GM19239 (cell line): ENCODE data around the gene TBC1D20.
"Not testable (repeated sequence)": the region's sequence is repeated elsewhere in the genome, so short reads cannot be mapped to it uniquely, and the experiment has no call there.

ENCODE experiments used
- DNase-seq: peaks from one replicate; pipeline ENCODE4 v3.0.0; 2011; ENCODE audit warnings: low spot score; ENCODE audit not compliant: insufficient read length
- FAIRE-seq: peaks from 2 replicates; lab custom pipeline; 2011; peaks lifted over from hg19 to GRCh38; lab: Jason Lieb, UNC

TBC1D20 gene

DNA sequence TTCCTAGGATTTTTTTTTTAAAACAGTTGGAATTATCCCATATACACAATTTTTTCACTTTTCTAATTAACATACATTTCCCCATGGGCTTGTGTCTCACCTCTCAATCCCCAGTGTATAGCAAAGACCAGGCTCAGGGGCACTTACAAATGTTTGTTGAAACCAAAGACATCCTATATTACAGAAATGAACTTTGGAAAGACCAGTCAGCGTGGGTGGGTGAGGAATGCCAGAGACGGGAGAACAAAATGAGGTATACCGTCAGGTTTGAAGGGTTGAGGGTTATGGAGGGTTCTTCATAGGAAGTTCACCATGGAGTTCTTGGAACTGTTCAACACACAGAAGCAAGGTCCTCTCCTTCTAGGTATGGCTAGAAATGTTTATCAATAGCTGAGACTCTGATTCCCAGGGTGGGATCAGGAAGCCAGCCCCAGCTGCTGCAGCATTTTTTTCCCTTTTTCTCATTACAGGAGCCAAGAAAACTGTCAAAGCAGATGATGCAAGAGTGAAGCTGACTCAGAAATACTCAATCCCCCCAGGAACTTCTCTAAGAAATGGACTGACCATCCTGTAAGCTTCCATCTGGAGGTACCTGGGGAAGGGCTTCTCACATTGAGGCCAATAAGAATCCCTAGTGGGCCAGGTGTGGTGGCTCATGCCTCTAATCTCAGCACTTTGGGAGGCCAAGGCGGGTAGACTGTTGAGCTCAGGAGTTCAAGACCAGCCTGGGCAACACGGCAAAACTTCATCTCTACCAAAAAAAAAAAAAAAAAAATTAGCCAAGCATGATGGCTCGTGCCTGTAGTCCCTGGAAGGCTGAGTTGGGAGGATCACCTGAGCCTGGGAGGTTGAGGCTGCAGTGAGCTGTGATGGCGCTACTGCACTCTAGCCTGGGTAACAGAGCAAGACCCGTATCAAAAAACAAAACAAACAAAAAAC, 15.9 kb upstream of the TBC1D20 start:
- FAIRE-seq (no peak), DNase-seq (no peak)

GRCh38 chr20:476561-477249, 14.4 kb upstream of the TBC1D20 start:
- DNase-seq, FAIRE-seq: not testable (repeated sequence)

- FAIRE-seq (no peak), DNase-seq (no peak)
Measured at GRCh38 chr20:475463-476357, 13.4 kb upstream of the TBC1D20 start.

- FAIRE-seq (no peak), DNase-seq (no peak)
Measured at GRCh38 chr20:474581-474980, 12.2 kb upstream of the TBC1D20 start.

DNA sequence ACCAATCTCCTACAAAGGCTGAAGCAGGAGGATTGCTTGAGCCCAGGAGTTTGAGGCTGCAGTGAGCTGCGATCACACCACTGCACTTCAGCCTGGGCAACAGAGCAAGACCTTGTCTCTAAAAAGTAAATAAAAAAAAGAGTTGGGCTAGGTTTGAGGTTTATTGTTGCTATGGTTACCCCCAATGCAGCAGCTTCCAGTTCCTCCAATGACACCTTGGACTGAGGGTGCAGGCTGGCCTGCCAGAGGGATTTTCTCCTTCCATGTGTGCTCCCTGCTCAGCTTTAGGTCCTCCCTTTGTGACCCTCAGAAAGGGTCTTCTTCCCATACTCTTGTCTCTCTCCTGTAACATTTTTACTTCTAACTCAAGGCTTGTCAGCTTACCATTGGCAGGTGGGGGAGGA, 10.6 kb upstream of the TBC1D20 start:
- no peak for DNase-seq
- no peak for FAIRE-seq

DNA sequence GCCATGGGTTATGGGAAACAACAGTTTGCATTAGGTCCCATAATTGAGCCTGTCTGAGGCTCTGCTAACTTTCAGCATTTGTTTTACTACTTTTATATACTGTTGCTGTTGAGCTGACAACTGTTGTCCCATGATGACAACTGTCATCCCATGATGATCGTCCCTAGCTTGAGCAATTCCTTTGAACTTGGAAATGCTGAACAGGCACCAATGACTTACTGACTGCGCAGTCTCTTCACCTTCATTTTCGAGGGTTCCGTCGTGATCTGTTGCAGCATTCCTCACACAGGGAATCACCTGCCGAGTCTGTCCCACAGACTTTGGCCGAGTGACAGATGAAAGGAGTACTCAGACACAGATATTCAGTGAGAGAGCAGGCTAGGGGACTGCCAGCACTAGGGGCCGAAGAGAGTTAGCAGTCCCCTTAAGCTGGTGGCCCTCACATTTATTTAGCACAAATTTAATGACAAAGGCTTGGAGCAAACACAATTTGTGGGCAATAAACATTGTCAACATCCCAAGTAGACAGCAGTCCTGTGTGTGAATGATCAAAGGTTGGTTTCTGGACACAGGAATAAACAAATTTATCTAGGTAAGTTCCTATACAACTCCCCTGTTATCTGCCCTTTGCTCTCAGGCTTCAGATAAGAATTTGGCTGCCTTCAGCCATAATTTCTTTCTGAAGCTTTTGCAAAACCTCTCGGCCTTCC, 10.0 kb upstream of the TBC1D20 start:
- FAIRE-seq (no peak), DNase-seq (no peak)

DNA sequence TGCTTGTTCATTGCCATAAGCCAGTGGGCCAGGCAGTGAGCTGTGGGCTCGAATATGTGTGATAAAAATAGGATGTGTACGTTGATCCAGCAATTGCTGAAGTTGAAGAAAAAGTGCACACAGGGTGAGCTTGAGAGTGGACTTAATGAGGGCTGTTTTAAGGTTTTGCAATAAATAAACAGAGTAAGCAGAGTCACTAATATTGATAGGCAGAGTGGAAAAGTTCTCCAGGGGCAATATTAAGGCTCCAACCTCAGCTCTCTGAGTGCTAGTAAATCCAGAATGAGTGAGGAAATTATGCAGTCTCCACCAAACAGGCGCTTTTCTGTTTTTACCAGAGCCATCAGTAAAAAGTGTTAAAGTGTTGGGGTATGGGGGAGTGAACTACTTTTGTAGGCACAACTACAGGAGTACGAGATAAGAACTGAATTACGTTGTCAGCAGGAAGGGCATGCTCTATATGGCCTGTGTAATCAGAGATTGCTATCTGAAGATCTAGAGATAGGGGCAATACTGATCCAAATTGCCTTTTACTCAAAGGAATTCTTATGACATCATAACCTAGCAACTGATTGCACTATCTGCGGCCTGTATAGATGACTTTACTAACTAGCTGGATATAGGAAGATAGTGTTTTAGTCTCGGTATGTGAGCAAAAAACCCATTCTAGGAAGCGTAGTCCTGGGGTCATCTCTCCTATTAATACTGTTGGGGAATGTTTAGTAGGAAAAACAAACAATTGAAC, 7.6 kb upstream of the TBC1D20 start:
- FAIRE-seq, result no peak

GRCh38 chr20:467755-468154, 5.4 kb upstream of the TBC1D20 start:
- FAIRE-seq, result no peak
- DNase-seq, result no peak

More for the DNA sequence above, 7.6 kb upstream of the TBC1D20 start:
- DNase-seq, result no peak

DNA sequence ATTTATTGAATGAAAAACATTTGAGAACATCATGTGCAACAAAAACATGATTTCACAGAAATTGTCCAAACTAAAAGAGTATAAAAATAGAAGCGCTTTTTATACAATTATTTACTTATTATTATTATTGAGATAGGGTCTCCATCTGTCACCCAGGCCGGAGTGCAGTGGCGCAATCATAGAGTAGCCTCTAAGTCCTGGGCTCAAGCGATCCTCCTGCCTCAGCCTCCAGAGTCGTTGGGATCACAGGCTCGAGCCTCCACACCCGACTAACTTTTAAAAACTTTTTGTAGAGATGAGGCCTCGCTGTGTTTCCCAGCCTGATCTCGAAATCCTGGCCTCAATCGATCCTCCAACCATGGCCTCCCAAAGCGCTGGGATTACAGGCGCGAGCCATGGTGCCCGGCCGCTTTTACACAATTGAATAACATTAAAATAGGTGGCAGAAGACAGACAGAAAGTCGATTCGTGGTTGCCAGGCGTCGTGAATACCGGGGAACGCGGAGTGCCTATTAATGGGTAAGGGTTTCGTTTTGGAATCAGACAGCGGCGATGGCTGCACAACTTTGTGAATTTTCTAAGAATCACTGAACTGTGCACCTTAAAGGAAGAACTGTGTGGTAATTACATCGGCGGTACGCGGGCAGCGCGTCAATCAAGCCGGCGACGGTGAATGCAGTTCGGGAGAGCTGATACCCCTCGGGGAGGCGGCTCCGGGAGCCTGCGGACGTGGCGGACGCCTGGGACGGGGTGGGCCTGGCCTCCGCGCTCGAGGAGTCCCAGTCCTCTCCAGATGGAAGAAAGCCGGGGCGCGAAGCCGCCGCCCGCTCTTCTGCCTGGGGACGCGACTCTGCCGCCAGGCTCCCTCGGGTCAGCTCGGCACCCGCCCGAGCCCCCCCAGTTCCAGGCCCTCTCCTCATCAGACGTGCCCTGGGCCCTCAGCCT, 807 bp downstream of the TBC1D20 start:
- FAIRE-seq, result peak; percentile 18
- peak; percentile 51 for DNase-seq

- DNase-seq (no peak), FAIRE-seq (peak; percentile 26)
Measured at GRCh38 chr20:460707-461106, 1.6 kb downstream of the TBC1D20 start.

DNA sequence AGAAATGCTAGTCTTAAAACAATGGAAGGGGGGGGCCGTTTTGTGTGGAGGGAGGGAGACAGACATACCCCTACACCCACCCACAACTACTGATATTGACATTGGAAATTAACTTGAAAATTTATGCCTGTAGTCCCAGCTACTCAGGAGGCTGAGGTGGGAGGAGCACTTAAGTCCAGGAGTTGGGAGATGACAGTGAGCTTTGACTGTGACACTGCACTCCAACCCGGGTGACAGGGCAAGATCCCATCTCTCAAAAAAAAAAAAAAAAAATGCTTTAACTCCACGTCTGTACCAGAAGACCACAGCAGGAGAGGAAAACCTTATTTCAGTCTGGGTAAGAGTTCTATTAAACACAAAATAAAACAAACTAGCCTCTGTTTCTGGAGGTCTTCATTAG, 2.2 kb downstream of the TBC1D20 start:
- FAIRE-seq, result no peak

GRCh38 chr20:458776-459175, 3.6 kb downstream of the TBC1D20 start:
- FAIRE-seq (no peak), DNase-seq (no peak)

More for the DNA sequence above, 2.2 kb downstream of the TBC1D20 start:
- no peak for DNase-seq

- DNase-seq (no peak), FAIRE-seq (no peak)
Measured at GRCh38 chr20:454951-455350, 7.4 kb downstream of the TBC1D20 start.

- not testable (repeated sequence) for DNase-seq, FAIRE-seq
Measured at GRCh38 chr20:452021-452420, 10.3 kb downstream of the TBC1D20 start.

GRCh38 chr20:445514-446336, 16.6 kb downstream of the TBC1D20 start:
- DNase-seq (no peak), FAIRE-seq (no peak)

DNA sequence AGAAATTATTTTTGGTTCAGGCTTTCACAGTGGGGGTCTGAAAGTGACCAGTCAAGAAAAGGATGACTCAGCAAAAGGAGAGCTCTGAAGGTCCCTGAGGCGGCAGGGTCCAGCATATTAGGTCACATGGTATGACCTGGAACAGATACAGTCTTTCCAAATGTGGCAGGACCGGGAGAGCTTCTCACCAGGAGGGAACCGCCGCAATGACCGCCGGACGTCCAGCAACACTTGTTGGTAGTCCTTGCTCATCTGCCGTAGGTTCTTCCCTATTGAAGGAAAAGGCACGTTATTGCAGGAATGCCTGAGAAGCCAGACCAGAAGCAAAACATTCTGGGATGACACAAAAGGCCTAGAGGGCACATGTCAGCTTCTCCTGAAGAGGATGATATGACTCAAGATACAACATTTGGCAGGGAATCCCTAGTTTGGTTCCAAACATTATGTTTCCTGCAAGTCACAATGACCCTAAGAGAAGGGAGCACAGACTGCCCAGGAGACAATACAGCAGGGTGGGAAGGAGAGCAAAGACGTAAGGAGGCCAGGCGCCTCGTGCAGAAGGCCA, 17.4 kb downstream of the TBC1D20 start:
- no peak for DNase-seq

DNA sequence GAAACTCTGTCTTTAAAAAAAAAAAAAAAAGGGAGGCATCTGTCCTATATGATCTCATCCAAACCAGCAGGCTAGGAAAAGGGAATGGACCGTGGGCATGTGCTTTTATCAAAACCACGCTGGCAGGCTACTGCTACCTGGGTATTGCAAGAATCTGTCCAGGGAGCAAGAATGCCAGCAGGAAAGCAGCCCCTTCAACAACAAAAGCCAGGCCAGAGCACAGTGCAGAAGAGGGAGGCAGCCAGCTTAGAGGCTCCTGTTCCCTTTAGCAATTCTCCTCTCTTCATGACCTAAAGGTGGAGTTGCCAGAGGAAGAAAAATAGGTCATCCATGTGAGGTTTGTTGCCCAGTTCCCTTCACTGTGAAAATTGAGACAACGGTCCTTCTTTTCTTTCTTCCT, 18.2 kb downstream of the TBC1D20 start:
- DNase-seq (no peak), FAIRE-seq (no peak)

More for the DNA sequence above, 17.4 kb downstream of the TBC1D20 start:
- FAIRE-seq, result no peak
